GM12878 (cell line): Measurements from ENCODE around the gene MMP15. TPM values are rescaled to one million over a fixed set of nuclear protein-coding genes. Genes with fewer than 3 reads are reported as not detected.
A peak's percentile ranks its signal among the peaks of the same experiment; 100 is the strongest.

Experiments used
- ATAC-seq: fragments of 200-7000 bp; cut with Tn5 transposase; 3 replicates; pipeline ENCODE4 v1.9.1; 2020; ENCODE audit warnings: mild to moderate bottlenecking, moderate library complexity
- BruUV-seq: library from RNA; stranded (reverse); fragments of 400-500 nt; replicated peaks from 2 replicates; lab custom pipeline; 2021; lab: Mats Ljungman, UMichigan
- CTCF ChIA-PET: fragments of 300-600 bp; sonication (Branson Sonifier 250); formaldehyde crosslinking; extraction: SDS; loops from one replicate; lab custom pipeline; 2021; ENCODE audit warnings: inconsistent platforms; lab: Yijun Ruan, JAX
- POLR2A ChIA-PET: fragments of 350-600 bp; formaldehyde crosslinking; extraction: SDS; loops from one replicate; lab custom pipeline; 2021; ENCODE audit warnings: inconsistent platforms; lab: Charles Lee
- RAD21 ChIA-PET: fragments of 300-600 bp; sonication (Branson Sonifier 250); formaldehyde crosslinking; loops from one replicate; lab custom pipeline; 2023; ENCODE audit warnings: antibody characterized with exemption; ENCODE audit not compliant: unreplicated experiment; lab: Charles Lee
- SMC1A ChIA-PET: fragments of 300-600 bp; sonication (Branson Sonifier 250); formaldehyde crosslinking; loops from one replicate; lab custom pipeline; 2023; ENCODE audit not compliant: unreplicated experiment, uncharacterized antibody; lab: Charles Lee
- DNase-seq: peaks from one replicate; pipeline ENCODE4 v3.0.0-alpha.2; 2011; ENCODE audit warnings: low read depth, low spot score
- FAIRE-seq: peaks from 3 replicates; lab custom pipeline; 2011; peaks lifted over from hg19 to GRCh38; lab: Jason Lieb, UNC
- H2AFZ ChIP-seq: 2 replicates; pipeline ENCODE4 v1.6.0; 2011; ENCODE audit warnings: low read depth, low read length, control low read depth; ENCODE audit not compliant: control insufficient read depth
- H3K27ac ChIP-seq: 2 replicates; pipeline ENCODE4 v1.5.1; 2011; ENCODE audit warnings: control low read depth; ENCODE audit not compliant: control insufficient read depth, insufficient read depth
- H3K27me3 ChIP-seq, 2 experiments: replicated peaks in 1 of 2; 2 replicates each; pipeline versions ENCODE4 v1.6.0 to v1.6.1; 2011; ENCODE audit warnings: low read length in 1 of 2; ENCODE audit not compliant: control insufficient read depth in 2 of 2, insufficient read depth in 2 of 2
- H3K36me3 ChIP-seq, 2 experiments: 2 replicates each; pipeline ENCODE4 v1.5.1; 2011; ENCODE audit warnings: low read length in 1 of 2; ENCODE audit not compliant: control insufficient read depth in 2 of 2, insufficient read depth in 2 of 2
- H3K4me1 ChIP-seq: 2 replicates; pipeline ENCODE4 v1.6.1; 2011; ENCODE audit warnings: mild to moderate bottlenecking, low read length, moderate library complexity, mixed read lengths; ENCODE audit not compliant: control insufficient read depth, insufficient read depth
- H3K4me2 ChIP-seq: 2 replicates; pipeline ENCODE4 v1.6.0; 2011; ENCODE audit warnings: control low read depth; ENCODE audit not compliant: control insufficient read depth, insufficient read depth
- H3K4me3 ChIP-seq: fragments of 200-600 bp; sonication (generic); 2 replicates; pipeline ENCODE4 v1.5.1; 2016
- H3K79me2 ChIP-seq: 2 replicates; pipeline ENCODE4 v1.6.0; 2011; ENCODE audit warnings: low read length; ENCODE audit not compliant: control insufficient read depth, insufficient read depth
- H3K9ac ChIP-seq: 2 replicates; pipeline ENCODE4 v1.8.0; 2011; ENCODE audit warnings: low read length, control low read depth, mixed read lengths; ENCODE audit not compliant: control insufficient read depth, insufficient read depth
- H3K9me3 ChIP-seq: replicated peaks from 3 replicates; pipeline ENCODE4 v1.5.1; 2011; ENCODE audit warnings: mild to moderate bottlenecking, low read length; ENCODE audit not compliant: control insufficient read depth, insufficient read depth
- H4K20me1 ChIP-seq: 2 replicates; pipeline ENCODE4 v1.6.0; 2011; ENCODE audit not compliant: control insufficient read depth, insufficient read depth
- BHLHE40 ChIP-seq, 2 experiments: fragments of 450-650 bp in 1 of 2; IDR thresholded peaks; 2 replicates each; pipeline ENCODE4 v1.6.1; 2011 to 2017; ENCODE audit warnings: low read depth in 2 of 2, borderline replicate concordance in 1 of 2, improper control_type of control experiment in 1 of 2, low read length in 1 of 2, mild to moderate bottlenecking in 1 of 2
- CBFB ChIP-seq: IDR thresholded peaks from 2 replicates; pipeline ENCODE4 v1.6.1; 2016; ENCODE audit warnings: antibody characterized with exemption, low read depth
- CTCF ChIP-seq, 3 experiments: IDR thresholded peaks in 2 of 3; conservative IDR thresholded peaks in 1 of 3; 2 replicates each; pipeline ENCODE4 v1.5.1; 2011; ENCODE audit warnings: low read depth in 3 of 3, low read length in 3 of 3, mild to moderate bottlenecking in 3 of 3, control low read depth in 2 of 3, moderate library complexity in 2 of 3, inconsistent platforms in 1 of 3, mixed read lengths in 1 of 3; ENCODE audit not compliant: control insufficient read depth in 2 of 3, insufficient read depth in 1 of 3; ENCODE audit errors: extremely low read depth in 1 of 3
- DPF2 ChIP-seq: fragments of 450-650 bp; IDR thresholded peaks from 2 replicates; pipeline ENCODE4 v1.6.1; 2017; ENCODE audit warnings: mild to moderate bottlenecking
- HCFC1 ChIP-seq: fragments of 150-350 bp; IDR thresholded peaks from 2 replicates; pipeline ENCODE4 v1.6.1; 2014; ENCODE audit warnings: low read length
- HDAC6 ChIP-seq: fragments of 200-600 bp; sonication (generic); IDR thresholded peaks from one replicate; pipeline ENCODE4 v1.8.0; 2017; ENCODE audit warnings: antibody characterized with exemption; ENCODE audit not compliant: unreplicated experiment
- NFIC ChIP-seq: IDR thresholded peaks from 2 replicates; pipeline ENCODE4 v1.6.1; 2012; ENCODE audit warnings: low read depth, mild to moderate bottlenecking, inconsistent platforms, low read length, moderate library complexity
- REST ChIP-seq: IDR thresholded peaks from 2 replicates; pipeline ENCODE4 v1.6.1; 2012; ENCODE audit warnings: mild to moderate bottlenecking, low read depth, low read length
- RUNX3 ChIP-seq: IDR thresholded peaks from 2 replicates; pipeline ENCODE4 v1.6.1; 2012; ENCODE audit warnings: low read length, inconsistent platforms
- SIN3A ChIP-seq: IDR thresholded peaks from 2 replicates; pipeline ENCODE4 v1.6.1; 2012; ENCODE audit warnings: low read depth, low read length, improper control_type of control experiment
- SPI1 ChIP-seq: IDR thresholded peaks from 2 replicates; pipeline ENCODE4 v1.6.1; 2011; ENCODE audit warnings: low read depth, mild to moderate bottlenecking, low read length, moderate library complexity, borderline replicate concordance; ENCODE audit not compliant: insufficient read depth
- ZZZ3 ChIP-seq: IDR thresholded peaks from 2 replicates; pipeline ENCODE4 v1.6.1; 2011; ENCODE audit warnings: low read depth; ENCODE audit not compliant: control insufficient read depth, insufficient read length
- WGBS: methylation state at CpG from one replicate; pipeline ENCODE4 v1.1.6; 2016; ENCODE audit warnings: low lambda C conversion rate; ENCODE audit not compliant: insufficient replicate concordance, insufficient coverage; ENCODE audit errors: missing lambda C conversion rate; 5-methylcytosine and 5-hydroxymethylcytosine counted together
- in situ Hi-C: fragments of 300-500 bp; cut with MboI; formaldehyde crosslinking; loops from 9 replicates; pipeline ENCODE4 v1.14.3; 2018; ENCODE audit warnings: mixed read lengths
- intact Hi-C: fragments of 100-400 bp; cut with micrococcal nuclease; formaldehyde crosslinking; loops from one replicate; pipeline ENCODE4 v1.14.2; 2022; ENCODE audit not compliant: unreplicated experiment
- polyA plus RNA-seq, 11 experiments: library from polyadenylated mRNA; depleted of rRNA in 4 of 11; unstranded in 6 of 11; stranded (reverse) in 5 of 11; fragments of >200 nt; fragmentation: Nextera tagmentation in 4 of 11; fragmentation: Illumina TruSeq in 1 of 11; extraction: Ambion mirVana in 4 of 11; extraction: Trizol in 1 of 11; gene quantifications; 1 replicate in 1 of 11; 2 replicates in 10 of 11; pipeline versions ENCODE4 v1.2.1 to v1.2.3, GENCODE V29; 2011 to 2016; ENCODE audit warnings: inconsistent platforms in 2 of 11, missing spikeins in 2 of 11, low read depth in 1 of 11
- total RNA-seq, 4 experiments: library from RNA; depleted of rRNA in 3 of 4; stranded (reverse); fragments of >200 nt in 3 of 4; fragmentation: Illumina TruSeq in 1 of 4; extraction: Trizol in 1 of 4; gene quantifications; 2 replicates each; pipeline versions ENCODE4 v1.2.1 to v1.2.3, GENCODE V29; 2013 to 2021
- TF ChIP-seq, protein P1 (sequence below): fragments of 450-650 bp; formaldehyde crosslinking; IDR thresholded peaks from 2 replicates; pipeline ENCODE4 v1.4.0; 2020; ENCODE audit warnings: mild to moderate bottlenecking, moderate library complexity

Gene MMP15
- total and polyA plus RNA-seq, 10 of the 15 experiments (the other 5 are each of a cell fraction or from before 2014, with no cell fraction given): 0.08 to 0.56 (median 0.10) TPM; not detected in 7

- TF ChIP-seq SIN3A (no peak), HDAC6 (peak; percentile 85), CBFB (no peak), HCFC1 (no peak), NFIC (no peak)
These were observed at the start of gene MMP15 (continued) for GRCh38 chr16:58025351-58026138.

GRCh38 chr16:57976331-57976796 lies 49.2 kb upstream of the MMP15 start:
- Histone ChIP-seq H3K27ac (no peak overlapping the region), H3K36me3 (no peaks in the 10 kb centered on the region), H3K9ac (no peak overlapping the region), H2AFZ (no peak overlapping the region), H3K4me3 (no peak overlapping the region), H3K79me2 (no peaks in the 10 kb centered on the region), H4K20me1 (no peaks in the 10 kb centered on the region), H3K4me1 (no peaks in the 10 kb centered on the region), H3K4me2 (no peak overlapping the region), H3K9me3 (no peaks in the 10 kb centered on the region), H3K27me3 (peaks cover 0 to 3% of the 10 kb centered on the region in 2 experiments; a peak in 2 of 4 replicates)
- FAIRE-seq: no peak
- no TSS peak for BruUV-seq
- ChIA-PET SMC1A (no interaction called here), POLR2A (no interaction called here), CTCF (no interaction called here), RAD21 (no interaction called here)
- in situ Hi-C loops (no loop called here), intact Hi-C loops (no loop called here)
- ATAC-seq: no peak; the same call in 2 of the 3 replicates
- 30% methylated on average over 2 of the region's 2 CpGs for WGBS
- DNase-seq: no peak
- TF ChIP-seq BHLHE40 (IDR thresholded peaks at IDR 0.05; ENCODE audit: borderline replicate concordance in 1 of 2, low read depth in 2 of 2, low read length in 1 of 2) (no peak), RUNX3 (no peak), REST (no peak), SPI1 (no peak), ZZZ3 (no peak), DPF2 (no peak), CTCF (IDR thresholded peaks at IDR 0.05 in 2 of 3, conservative IDR thresholded peaks at IDR 0.05 in 1 of 3; ENCODE audit: control insufficient read depth in 2 of 3, extremely low read depth in 1 of 3, insufficient read depth in 1 of 3, low read depth in 3 of 3, low read length in 3 of 3) (no peak)
- TF ChIP-seq, protein P1, sequence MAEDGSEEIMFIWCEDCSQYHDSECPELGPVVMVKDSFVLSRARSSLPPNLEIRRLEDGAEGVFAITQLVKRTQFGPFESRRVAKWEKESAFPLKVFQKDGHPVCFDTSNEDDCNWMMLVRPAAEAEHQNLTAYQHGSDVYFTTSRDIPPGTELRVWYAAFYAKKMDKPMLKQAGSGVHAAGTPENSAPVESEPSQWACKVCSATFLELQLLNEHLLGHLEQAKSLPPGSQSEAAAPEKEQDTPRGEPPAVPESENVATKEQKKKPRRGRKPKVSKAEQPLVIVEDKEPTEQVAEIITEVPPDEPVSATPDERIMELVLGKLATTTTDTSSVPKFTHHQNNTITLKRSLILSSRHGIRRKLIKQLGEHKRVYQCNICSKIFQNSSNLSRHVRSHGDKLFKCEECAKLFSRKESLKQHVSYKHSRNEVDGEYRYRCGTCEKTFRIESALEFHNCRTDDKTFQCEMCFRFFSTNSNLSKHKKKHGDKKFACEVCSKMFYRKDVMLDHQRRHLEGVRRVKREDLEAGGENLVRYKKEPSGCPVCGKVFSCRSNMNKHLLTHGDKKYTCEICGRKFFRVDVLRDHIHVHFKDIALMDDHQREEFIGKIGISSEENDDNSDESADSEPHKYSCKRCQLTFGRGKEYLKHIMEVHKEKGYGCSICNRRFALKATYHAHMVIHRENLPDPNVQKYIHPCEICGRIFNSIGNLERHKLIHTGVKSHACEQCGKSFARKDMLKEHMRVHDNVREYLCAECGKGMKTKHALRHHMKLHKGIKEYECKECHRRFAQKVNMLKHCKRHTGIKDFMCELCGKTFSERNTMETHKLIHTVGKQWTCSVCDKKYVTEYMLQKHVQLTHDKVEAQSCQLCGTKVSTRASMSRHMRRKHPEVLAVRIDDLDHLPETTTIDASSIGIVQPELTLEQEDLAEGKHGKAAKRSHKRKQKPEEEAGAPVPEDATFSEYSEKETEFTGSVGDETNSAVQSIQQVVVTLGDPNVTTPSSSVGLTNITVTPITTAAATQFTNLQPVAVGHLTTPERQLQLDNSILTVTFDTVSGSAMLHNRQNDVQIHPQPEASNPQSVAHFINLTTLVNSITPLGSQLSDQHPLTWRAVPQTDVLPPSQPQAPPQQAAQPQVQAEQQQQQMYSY (CRISPR knock-in tag): no peak
